ENCODE results near the gene PEX7.
"Not testable (repeated sequence)": the region's sequence is repeated elsewhere in the genome, so short reads cannot be mapped to it uniquely, and the experiment has no call there.

The PEX7 gene

GRCh38 chr6:136801581-136801980 lies 20.8 kb upstream of the PEX7 start:
- Mint-ChIP-seq H3K36me3 (ENCODE audit: low read depth) (no peaks in the 10 kb centered on the region), H3K27ac (no peak overlapping the region), H3K4me3 (no peak overlapping the region), H3K4me1 (no peaks in the 10 kb centered on the region), H3K9me3 (peaks cover 6% of the 10 kb centered on the region), H3K27me3 (ENCODE audit: low read depth) (no peaks in the 10 kb centered on the region)
- TF ChIP-seq, protein P1, sequence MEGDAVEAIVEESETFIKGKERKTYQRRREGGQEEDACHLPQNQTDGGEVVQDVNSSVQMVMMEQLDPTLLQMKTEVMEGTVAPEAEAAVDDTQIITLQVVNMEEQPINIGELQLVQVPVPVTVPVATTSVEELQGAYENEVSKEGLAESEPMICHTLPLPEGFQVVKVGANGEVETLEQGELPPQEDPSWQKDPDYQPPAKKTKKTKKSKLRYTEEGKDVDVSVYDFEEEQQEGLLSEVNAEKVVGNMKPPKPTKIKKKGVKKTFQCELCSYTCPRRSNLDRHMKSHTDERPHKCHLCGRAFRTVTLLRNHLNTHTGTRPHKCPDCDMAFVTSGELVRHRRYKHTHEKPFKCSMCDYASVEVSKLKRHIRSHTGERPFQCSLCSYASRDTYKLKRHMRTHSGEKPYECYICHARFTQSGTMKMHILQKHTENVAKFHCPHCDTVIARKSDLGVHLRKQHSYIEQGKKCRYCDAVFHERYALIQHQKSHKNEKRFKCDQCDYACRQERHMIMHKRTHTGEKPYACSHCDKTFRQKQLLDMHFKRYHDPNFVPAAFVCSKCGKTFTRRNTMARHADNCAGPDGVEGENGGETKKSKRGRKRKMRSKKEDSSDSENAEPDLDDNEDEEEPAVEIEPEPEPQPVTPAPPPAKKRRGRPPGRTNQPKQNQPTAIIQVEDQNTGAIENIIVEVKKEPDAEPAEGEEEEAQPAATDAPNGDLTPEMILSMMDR (IDR thresholded peaks at IDR 0.05; ENCODE audit: unreplicated experiment in 3 of 3), result no peak

- Mint-ChIP-seq H3K4me3 (no peak overlapping the region), H3K27me3 (ENCODE audit: low read depth) (no peaks in the 10 kb centered on the region), H3K9me3 (no peaks in the 10 kb centered on the region), H3K27ac (no peak overlapping the region), H3K4me1 (no peaks in the 10 kb centered on the region), H3K36me3 (ENCODE audit: low read depth) (no peaks in the 10 kb centered on the region)
- TF ChIP-seq, protein P1 (IDR thresholded peaks at IDR 0.05; ENCODE audit: unreplicated experiment in 3 of 3), result no peak
Observed at GRCh38 chr6:136803608-136804007, 18.8 kb upstream of the PEX7 start.

GRCh38 chr6:136809091-136809860 lies 13.1 kb upstream of the PEX7 start:
- Mint-ChIP-seq H3K4me3 (no peak overlapping the region), H3K27ac (no peak overlapping the region), H3K9me3 (no peaks in the 10 kb centered on the region), H3K4me1 (no peaks in the 10 kb centered on the region), H3K36me3 (ENCODE audit: low read depth) (no peaks in the 10 kb centered on the region), H3K27me3 (ENCODE audit: low read depth) (no peaks in the 10 kb centered on the region)
- TF ChIP-seq, protein P1 (IDR thresholded peaks at IDR 0.05; ENCODE audit: unreplicated experiment in 3 of 3), result no peak

DNA sequence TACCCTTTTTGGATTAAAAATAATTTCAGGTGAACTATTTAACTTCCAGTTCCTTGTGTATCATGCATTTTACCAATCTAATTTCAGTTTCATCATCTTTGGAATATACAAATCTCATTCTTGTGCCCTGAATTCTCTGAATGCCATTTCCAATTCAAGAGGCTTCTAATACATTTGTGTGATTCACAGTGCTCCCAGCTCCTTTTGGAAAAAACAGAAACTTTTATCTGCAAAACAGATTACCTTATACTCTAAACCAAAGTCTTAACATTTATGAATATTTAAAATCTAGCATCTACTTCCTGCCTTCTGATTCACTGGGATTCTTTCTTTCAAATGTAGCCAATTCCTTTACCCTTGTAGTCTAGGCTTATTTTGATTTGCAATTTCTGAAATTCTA lies 11.1 kb upstream of the PEX7 start:
- no peaks in the 10 kb centered on the region for H3K9me3 Mint-ChIP-seq
- H3K36me3 Mint-ChIP-seq (ENCODE audit: low read depth), result no peaks in the 10 kb centered on the region
- no peak overlapping the region for H3K27ac Mint-ChIP-seq
- TF ChIP-seq, protein P1 (IDR thresholded peaks at IDR 0.05; ENCODE audit: unreplicated experiment in 3 of 3), result no peak
- H3K4me3 Mint-ChIP-seq, result no peak overlapping the region
- H3K27me3 Mint-ChIP-seq (ENCODE audit: low read depth), result no peaks in the 10 kb centered on the region
- H3K4me1 Mint-ChIP-seq, result no peaks in the 10 kb centered on the region

DNA sequence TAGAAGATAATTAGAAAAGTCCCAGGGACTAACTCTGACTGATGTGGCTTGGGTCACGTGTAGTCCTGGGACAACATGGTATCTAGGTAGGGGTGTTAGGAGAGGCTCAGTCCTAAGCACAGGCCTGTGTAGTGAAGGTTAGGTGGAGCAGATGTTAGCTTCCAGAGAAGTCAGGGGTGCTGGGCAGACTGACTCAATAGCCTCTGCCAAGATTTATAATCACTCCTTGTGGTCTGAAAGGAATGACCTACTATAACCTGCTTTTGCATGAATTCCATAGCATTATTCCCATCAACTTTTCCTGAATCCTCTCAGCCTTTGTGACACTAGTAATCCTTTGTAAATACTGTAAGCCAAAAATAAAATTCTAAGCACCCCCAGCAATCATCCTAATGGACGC lies 10.2 kb upstream of the PEX7 start:
- Mint-ChIP-seq H3K36me3 (ENCODE audit: low read depth) (no peaks in the 10 kb centered on the region), H3K4me3 (no peak overlapping the region), H3K27ac (no peak overlapping the region), H3K4me1 (no peaks in the 10 kb centered on the region), H3K9me3 (peaks cover 4% of the 10 kb centered on the region), H3K27me3 (ENCODE audit: low read depth) (no peaks in the 10 kb centered on the region)
- TF ChIP-seq, protein P1 (IDR thresholded peaks at IDR 0.05; ENCODE audit: unreplicated experiment in 3 of 3), result no peak

- not testable (repeated sequence) for H3K27ac Mint-ChIP-seq; H3K4me3 Mint-ChIP-seq; H3K36me3 Mint-ChIP-seq (ENCODE audit: low read depth); H3K9me3 Mint-ChIP-seq; H3K4me1 Mint-ChIP-seq; H3K27me3 Mint-ChIP-seq (ENCODE audit: low read depth)
Observed at GRCh38 chr6:136815608-136816007, 6.8 kb upstream of the PEX7 start.

Measured in nephron (organoid).